Ishikawa (cell line): ENCODE data around the gene SELENOH.

Source experiments
- CEBPB ChIP-seq: IDR thresholded peaks from 2 replicates; pipeline ENCODE4 v1.6.1; 2012
- CREB1 ChIP-seq: IDR thresholded peaks from 2 replicates; pipeline ENCODE4 v1.6.1; 2012; ENCODE audit warnings: low read depth
- EP300 ChIP-seq: IDR thresholded peaks from 2 replicates; pipeline ENCODE4 v1.6.1; 2012; ENCODE audit warnings: borderline replicate concordance
- MAX ChIP-seq: IDR thresholded peaks from 2 replicates; pipeline ENCODE4 v1.6.1; 2012
- NFIC ChIP-seq: IDR thresholded peaks from 2 replicates; pipeline ENCODE4 v1.6.1; 2012
- TCF12 ChIP-seq: IDR thresholded peaks from 2 replicates; pipeline ENCODE4 v1.6.1; 2012; ENCODE audit warnings: low read depth
- USF1 ChIP-seq: IDR thresholded peaks from 2 replicates; pipeline ENCODE4 v1.6.1; 2012

- no peak for TF ChIP-seq EP300
- no peak for TF ChIP-seq MAX
- TF ChIP-seq NFIC: no peak
- TF ChIP-seq CREB1: no peak
- no peak for TF ChIP-seq TCF12
- TF ChIP-seq USF1: no peak
- no peak for TF ChIP-seq CEBPB
Observed at GRCh38 chr11:57698843-57699365, 42.4 kb upstream of the SELENOH start.
